ENCODE results near the gene HDC. TPM values are rescaled to one million over a fixed set of nuclear protein-coding genes. Genes with fewer than 3 reads are reported as not detected.

The HDC gene
- total RNA-seq, 2 experiments from 2014 or later = not detected

- Histone ChIP-seq H4K20me1 (ENCODE audit: insufficient read depth, low read length) (no peaks in the 10 kb centered on the region), H3K4me2 (ENCODE audit: low read length) (no peak overlapping the region), H3K4me1 (ENCODE audit: insufficient read depth, low read length, poor library complexity, severe bottlenecking) (no peaks in the 10 kb centered on the region), H3K9me2 (ENCODE audit: insufficient read depth, low read length) (no peaks in the 10 kb centered on the region), H2AFZ (ENCODE audit: low read length) (no peak overlapping the region), H3K27ac (ENCODE audit: low read depth, low read length, poor library complexity, severe bottlenecking) (no peak overlapping the region), H3K36me3 (ENCODE audit: insufficient read depth, low read length) (no peaks in the 10 kb centered on the region; the same call in 1 of the 2 replicates), H3K9me3 (ENCODE audit: low read length) (no peaks in the 10 kb centered on the region), H3K4me3 (ENCODE audit: low read depth, low read length, poor library complexity, severe bottlenecking) (no peak overlapping the region), H3K79me2 (ENCODE audit: insufficient read depth, low read depth, low read length) (no peaks in the 10 kb centered on the region)
- TF ChIP-seq, protein P1, sequence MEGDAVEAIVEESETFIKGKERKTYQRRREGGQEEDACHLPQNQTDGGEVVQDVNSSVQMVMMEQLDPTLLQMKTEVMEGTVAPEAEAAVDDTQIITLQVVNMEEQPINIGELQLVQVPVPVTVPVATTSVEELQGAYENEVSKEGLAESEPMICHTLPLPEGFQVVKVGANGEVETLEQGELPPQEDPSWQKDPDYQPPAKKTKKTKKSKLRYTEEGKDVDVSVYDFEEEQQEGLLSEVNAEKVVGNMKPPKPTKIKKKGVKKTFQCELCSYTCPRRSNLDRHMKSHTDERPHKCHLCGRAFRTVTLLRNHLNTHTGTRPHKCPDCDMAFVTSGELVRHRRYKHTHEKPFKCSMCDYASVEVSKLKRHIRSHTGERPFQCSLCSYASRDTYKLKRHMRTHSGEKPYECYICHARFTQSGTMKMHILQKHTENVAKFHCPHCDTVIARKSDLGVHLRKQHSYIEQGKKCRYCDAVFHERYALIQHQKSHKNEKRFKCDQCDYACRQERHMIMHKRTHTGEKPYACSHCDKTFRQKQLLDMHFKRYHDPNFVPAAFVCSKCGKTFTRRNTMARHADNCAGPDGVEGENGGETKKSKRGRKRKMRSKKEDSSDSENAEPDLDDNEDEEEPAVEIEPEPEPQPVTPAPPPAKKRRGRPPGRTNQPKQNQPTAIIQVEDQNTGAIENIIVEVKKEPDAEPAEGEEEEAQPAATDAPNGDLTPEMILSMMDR (conservative IDR thresholded peaks at IDR 0.05; ENCODE audit: low read length) = no peak
- TF ChIP-seq EZH2phosphoT487 (IDR thresholded peaks at IDR 0.05; ENCODE audit: borderline replicate concordance, low read depth, low read length) = no peak
- no peak for DNase-seq (ENCODE audit: low spot score)
- BruUV-seq (replicated peaks) = no TSS peak
- ChIA-PET CTCF (ENCODE audit: unreplicated experiment) (no interaction called here), POLR2A (interaction anchor here (0.9 kb wide), 1 partner anchor 11 kb away, joined by 3 read pairs; no protein-coding TSS in a partner anchor)
- intact Hi-C loops (cut with micrococcal nuclease; ENCODE audit: unreplicated experiment) = no loop called here
Observed at GRCh38 chr15:50277370-50277769, 11.8 kb upstream of the HDC start.

DNA sequence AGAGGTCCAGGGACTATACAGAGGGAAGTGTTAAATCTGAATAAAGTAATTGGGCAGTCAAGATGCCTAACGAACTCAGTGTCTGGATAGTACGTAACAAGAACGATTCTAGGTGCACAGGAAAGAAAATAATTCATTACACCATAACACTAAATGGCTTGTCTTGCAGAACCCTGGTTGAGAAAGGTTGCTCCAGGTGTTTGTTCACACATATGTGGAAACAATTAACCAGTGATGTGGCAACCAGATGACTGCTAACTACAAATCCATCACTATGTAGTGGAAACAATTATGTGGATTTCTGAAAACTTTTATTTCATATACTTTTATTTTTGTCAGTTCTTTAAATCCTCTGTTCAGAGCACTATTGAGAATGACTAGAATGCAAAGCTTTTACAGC lies 10.4 kb upstream of the HDC start:
- H3K79me2 ChIP-seq (ENCODE audit: insufficient read depth, low read depth, low read length) = no peaks in the 10 kb centered on the region
- H3K27ac ChIP-seq (ENCODE audit: low read depth, low read length, poor library complexity, severe bottlenecking) = no peak overlapping the region
- ChIA-PET POLR2A (no interaction called here), CTCF (ENCODE audit: unreplicated experiment) (no interaction called here)
- H3K36me3 ChIP-seq (ENCODE audit: insufficient read depth, low read length) = no peaks in the 10 kb centered on the region; the same call in 1 of the 2 replicates
- H3K4me3 ChIP-seq (ENCODE audit: low read depth, low read length, poor library complexity, severe bottlenecking) = no peak overlapping the region
- TF ChIP-seq EZH2phosphoT487 (IDR thresholded peaks at IDR 0.05; ENCODE audit: borderline replicate concordance, low read depth, low read length) = no peak
- TF ChIP-seq, protein P1 (conservative IDR thresholded peaks at IDR 0.05; ENCODE audit: low read length) = no peak
- H3K9me3 ChIP-seq (ENCODE audit: low read length) = no peaks in the 10 kb centered on the region
- no peaks in the 10 kb centered on the region for H3K9me2 ChIP-seq (ENCODE audit: insufficient read depth, low read length)
- no TSS peak for BruUV-seq (replicated peaks)
- no peak overlapping the region for H3K4me2 ChIP-seq (ENCODE audit: low read length)
- H4K20me1 ChIP-seq (ENCODE audit: insufficient read depth, low read length) = no peaks in the 10 kb centered on the region
- intact Hi-C loops (cut with micrococcal nuclease; ENCODE audit: unreplicated experiment) = no loop called here
- H2AFZ ChIP-seq (ENCODE audit: low read length) = no peak overlapping the region
- no peak for DNase-seq (ENCODE audit: low spot score)
- no peaks in the 10 kb centered on the region for H3K4me1 ChIP-seq (ENCODE audit: insufficient read depth, low read length, poor library complexity, severe bottlenecking)

DNA sequence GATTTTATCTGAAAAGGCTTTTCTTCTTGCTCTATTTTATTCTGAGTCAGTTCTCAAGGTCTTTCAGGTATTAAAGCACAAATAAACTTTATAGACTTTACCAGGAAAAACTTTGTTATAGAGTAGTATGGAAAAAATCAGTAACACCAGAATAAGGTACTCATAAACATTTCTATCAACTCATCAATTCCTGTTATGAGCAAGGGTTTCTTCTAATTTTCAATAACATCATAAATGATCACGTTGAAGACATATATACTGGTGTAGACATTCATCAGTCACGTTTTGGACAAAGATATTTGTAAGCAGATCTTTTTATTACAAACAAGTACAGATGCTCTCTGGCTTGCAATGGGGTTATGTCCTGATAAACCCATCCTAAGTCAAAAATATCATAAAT lies 9.6 kb upstream of the HDC start:
- ChIA-PET CTCF (ENCODE audit: unreplicated experiment) (no interaction called here), POLR2A (no interaction called here)
- no peaks in the 10 kb centered on the region for H3K4me1 ChIP-seq (ENCODE audit: insufficient read depth, low read length, poor library complexity, severe bottlenecking)
- intact Hi-C loops (cut with micrococcal nuclease; ENCODE audit: unreplicated experiment) = no loop called here
- no peaks in the 10 kb centered on the region for H4K20me1 ChIP-seq (ENCODE audit: insufficient read depth, low read length)
- no peaks in the 10 kb centered on the region; the same call in 1 of the 2 replicates for H3K36me3 ChIP-seq (ENCODE audit: insufficient read depth, low read length)
- DNase-seq (ENCODE audit: low spot score) = no peak
- H3K79me2 ChIP-seq (ENCODE audit: insufficient read depth, low read depth, low read length) = no peaks in the 10 kb centered on the region
- H2AFZ ChIP-seq (ENCODE audit: low read length) = no peak overlapping the region
- H3K9me3 ChIP-seq (ENCODE audit: low read length) = no peaks in the 10 kb centered on the region
- no TSS peak for BruUV-seq (replicated peaks)
- no peak overlapping the region for H3K4me2 ChIP-seq (ENCODE audit: low read length)
- no peak overlapping the region for H3K4me3 ChIP-seq (ENCODE audit: low read depth, low read length, poor library complexity, severe bottlenecking)
- no peak for TF ChIP-seq EZH2phosphoT487 (IDR thresholded peaks at IDR 0.05; ENCODE audit: borderline replicate concordance, low read depth, low read length)
- TF ChIP-seq, protein P1 (conservative IDR thresholded peaks at IDR 0.05; ENCODE audit: low read length) = no peak
- H3K9me2 ChIP-seq (ENCODE audit: insufficient read depth, low read length) = no peaks in the 10 kb centered on the region
- H3K27ac ChIP-seq (ENCODE audit: low read depth, low read length, poor library complexity, severe bottlenecking) = no peak overlapping the region
